Immature natural killer cell (primary cell): ENCODE measurements around the gene POGK. TPM values are rescaled to one million over a fixed set of nuclear protein-coding genes. Genes with fewer than 3 reads are reported as not detected.

Source experiments
- DNase-seq, 3 donors: peaks; one replicate each; pipeline ENCODE4 v3.0.0; 2022; ENCODE audit warnings: mixed read lengths in 1 of 3
- H3K27ac Mint-ChIP-seq, 6 donors: one replicate each; pipeline ENCODE4 v1.8.0; 2020; ENCODE audit warnings: mixed read lengths in 6 of 6, mild to moderate bottlenecking in 5 of 6, inconsistent platforms in 4 of 6, moderate library complexity in 3 of 6
- H3K27me3 Mint-ChIP-seq, 3 donors: one replicate each; pipeline ENCODE4 v1.8.0; 2020 to 2021; ENCODE audit warnings: low read depth in 3 of 3, mild to moderate bottlenecking in 3 of 3, mixed read lengths in 3 of 3, moderate library complexity in 3 of 3, inconsistent platforms in 1 of 3
- H3K36me3 Mint-ChIP-seq, 3 donors: one replicate each; pipeline ENCODE4 v1.8.0; 2020; ENCODE audit warnings: mixed read lengths in 3 of 3, inconsistent platforms in 2 of 3, mild to moderate bottlenecking in 2 of 3
- H3K4me1 Mint-ChIP-seq, 2 donors: one replicate each; pipeline ENCODE4 v1.8.0; 2020; ENCODE audit warnings: inconsistent platforms in 2 of 2, mild to moderate bottlenecking in 2 of 2, mixed read lengths in 2 of 2, moderate library complexity in 1 of 2
- H3K4me3 Mint-ChIP-seq, 5 donors: one replicate each; pipeline ENCODE4 v1.8.0; 2020; ENCODE audit warnings: mild to moderate bottlenecking in 5 of 5, mixed read lengths in 5 of 5, inconsistent platforms in 3 of 5, moderate library complexity in 3 of 5
- H3K9me3 Mint-ChIP-seq, 6 donors: one replicate each; pipeline ENCODE4 v1.8.0; 2020; ENCODE audit warnings: mild to moderate bottlenecking in 6 of 6, mixed read lengths in 6 of 6, inconsistent platforms in 4 of 6, moderate library complexity in 3 of 6
- polyA plus RNA-seq, 3 donors: library from polyadenylated mRNA; unstranded; fragments of 300-500 nt; fragmentation: Illumina TruSeq; gene quantifications; one replicate each; pipeline ENCODE4 v1.2.3, GENCODE V29; 2021

POGK gene
- polyA plus RNA-seq, 3 donors from 2014 or later, result 2.8 to 10.8 (median 8.3) TPM

GRCh38 chr1:166840309-166841274 is 1.3 kb downstream of the POGK start:
- DNase-seq, result no peak

GRCh38 chr1:166843322-166843721 is 4.0 kb downstream of the POGK start:
- no peaks in the 10 kb centered on the region for H3K9me3 Mint-ChIP-seq
- H3K27ac Mint-ChIP-seq, result no peak overlapping the region
- peaks cover 0 to 5% (median 0%) of the 10 kb centered on the region in 3 donors for H3K27me3 Mint-ChIP-seq
- H3K36me3 Mint-ChIP-seq, result peaks cover 8 to 39% (median 9%) of the 10 kb centered on the region in 3 donors
- no peak overlapping the region for H3K4me3 Mint-ChIP-seq
- peaks cover 38 to 50% of the 10 kb centered on the region in 2 donors for H3K4me1 Mint-ChIP-seq
- no peak for DNase-seq

More at GRCh38 chr1:166840309-166841274, 1.3 kb downstream of the POGK start:
- H3K4me1 Mint-ChIP-seq, result peaks cover 34 to 37% of the 10 kb centered on the region in 2 donors
- peaks cover 0 to 5% (median 0%) of the 10 kb centered on the region in 3 donors for H3K27me3 Mint-ChIP-seq
- H3K4me3 Mint-ChIP-seq, result peak overlapping the region; percentile 77 to 87 (median 86)
- peaks cover 0 to 25% (median 5%) of the 10 kb centered on the region in 3 donors for H3K36me3 Mint-ChIP-seq
- peak overlapping the region; percentile 62 to 88 (median 76) for H3K27ac Mint-ChIP-seq
- no peaks in the 10 kb centered on the region for H3K9me3 Mint-ChIP-seq

- no peak for DNase-seq
- Mint-ChIP-seq H3K4me1 (peaks cover 32 to 44% of the 10 kb centered on the region in 2 donors), H3K9me3 (no peaks in the 10 kb centered on the region)
Measured at GRCh38 chr1:166843769-166844596, 4.7 kb downstream of the POGK start.

GRCh38 chr1:166844791-166845190 is 5.5 kb downstream of the POGK start:
- H3K27me3 Mint-ChIP-seq, result peaks cover 0 to 2% (median 0%) of the 10 kb centered on the region in 3 donors
- DNase-seq, result no peak
- H3K9me3 Mint-ChIP-seq, result no peaks in the 10 kb centered on the region
- H3K4me1 Mint-ChIP-seq, result peaks cover 30 to 42% of the 10 kb centered on the region in 2 donors
- peaks cover 8 to 47% (median 9%) of the 10 kb centered on the region in 3 donors for H3K36me3 Mint-ChIP-seq
- peak overlapping the region in 1 of 6 donors; percentile 23 for H3K27ac Mint-ChIP-seq
- H3K4me3 Mint-ChIP-seq, result no peak overlapping the region

More at GRCh38 chr1:166843769-166844596, 4.7 kb downstream of the POGK start:
- H3K27me3 Mint-ChIP-seq, result peaks cover 0 to 3% (median 0%) of the 10 kb centered on the region in 3 donors
- peak overlapping the region in 2 of 6 donors; percentile 2 to 30 for H3K27ac Mint-ChIP-seq
- H3K4me3 Mint-ChIP-seq, result no peak overlapping the region
- H3K36me3 Mint-ChIP-seq, result peaks cover 8 to 44% (median 9%) of the 10 kb centered on the region in 3 donors

GRCh38 chr1:166848193-166848592 is 8.9 kb downstream of the POGK start:
- no peak overlapping the region for H3K27ac Mint-ChIP-seq
- H3K27me3 Mint-ChIP-seq, result no peaks in the 10 kb centered on the region
- peaks cover 8 to 61% (median 20%) of the 10 kb centered on the region in 3 donors for H3K36me3 Mint-ChIP-seq
- peaks cover 18 to 41% of the 10 kb centered on the region in 2 donors for H3K4me1 Mint-ChIP-seq
- DNase-seq, result no peak
- H3K9me3 Mint-ChIP-seq, result no peaks in the 10 kb centered on the region
- no peak overlapping the region for H3K4me3 Mint-ChIP-seq

- Mint-ChIP-seq H3K4me3 (no peak overlapping the region), H3K9me3 (no peaks in the 10 kb centered on the region), H3K27ac (no peak overlapping the region), H3K36me3 (peaks cover 8 to 53% (median 20%) of the 10 kb centered on the region in 3 donors), H3K4me1 (peaks cover 19 to 41% of the 10 kb centered on the region in 2 donors), H3K27me3 (no peaks in the 10 kb centered on the region)
- no peak for DNase-seq
Measured at GRCh38 chr1:166849135-166849534, 9.9 kb downstream of the POGK start.

GRCh38 chr1:166852918-166853317 is 13.6 kb downstream of the POGK start:
- Mint-ChIP-seq H3K27ac (no peak overlapping the region), H3K27me3 (no peaks in the 10 kb centered on the region), H3K9me3 (no peaks in the 10 kb centered on the region), H3K4me3 (no peak overlapping the region), H3K36me3 (peaks cover 7 to 48% (median 15%) of the 10 kb centered on the region in 3 donors), H3K4me1 (peaks cover 3 to 21% of the 10 kb centered on the region in 2 donors)
- DNase-seq, result no peak

- H3K36me3 Mint-ChIP-seq, result peaks cover 7 to 40% (median 19%) of the 10 kb centered on the region in 3 donors
- H3K4me3 Mint-ChIP-seq, result no peak overlapping the region
- no peaks in the 10 kb centered on the region for H3K9me3 Mint-ChIP-seq
- peaks cover 2 to 21% of the 10 kb centered on the region in 2 donors for H3K4me1 Mint-ChIP-seq
- peak overlapping the region in 1 of 6 donors; percentile 14 for H3K27ac Mint-ChIP-seq
- no peaks in the 10 kb centered on the region for H3K27me3 Mint-ChIP-seq
- DNase-seq, result no peak
Measured at GRCh38 chr1:166855558-166855957, 16.3 kb downstream of the POGK start.

- DNase-seq, result no peak
- peaks cover 7 to 29% (median 25%) of the 10 kb centered on the region in 3 donors for H3K36me3 Mint-ChIP-seq
- no peak overlapping the region for H3K4me3 Mint-ChIP-seq
- H3K27me3 Mint-ChIP-seq, result no peaks in the 10 kb centered on the region
- peaks cover 2 to 11% of the 10 kb centered on the region in 2 donors for H3K4me1 Mint-ChIP-seq
- no peaks in the 10 kb centered on the region for H3K9me3 Mint-ChIP-seq
- peak overlapping the region in 1 of 6 donors; percentile 1 for H3K27ac Mint-ChIP-seq
Measured at GRCh38 chr1:166857995-166858394, 18.7 kb downstream of the POGK start.

- Mint-ChIP-seq H3K27ac (peak overlapping the region in 3 of 6 donors; percentile 8 to 72 (median 31)), H3K4me1 (peaks cover under 1 to 9% of the 10 kb centered on the region in 2 donors), H3K9me3 (no peaks in the 10 kb centered on the region), H3K27me3 (no peaks in the 10 kb centered on the region), H3K36me3 (peaks cover 7 to 36% (median 26%) of the 10 kb centered on the region in 3 donors), H3K4me3 (no peak overlapping the region)
- no peak for DNase-seq
Measured at GRCh38 chr1:166858726-166859419, 19.6 kb downstream of the POGK start.

GRCh38 chr1:166859597-166859996 is 20.3 kb downstream of the POGK start:
- DNase-seq, result no peak
- peaks cover 11 to 35% (median 32%) of the 10 kb centered on the region in 3 donors for H3K36me3 Mint-ChIP-seq

GRCh38 chr1:166865926-166866325 is 26.7 kb downstream of the POGK start:
- no peak overlapping the region for H3K27ac Mint-ChIP-seq
- H3K4me3 Mint-ChIP-seq, result no peak overlapping the region
- no peak for DNase-seq
- no peaks in the 10 kb centered on the region for H3K27me3 Mint-ChIP-seq
- H3K4me1 Mint-ChIP-seq, result peaks cover 7 to 20% of the 10 kb centered on the region in 2 donors
- no peaks in the 10 kb centered on the region for H3K9me3 Mint-ChIP-seq
- H3K36me3 Mint-ChIP-seq, result peaks cover 14 to 28% (median 25%) of the 10 kb centered on the region in 3 donors

More at GRCh38 chr1:166859597-166859996, 20.3 kb downstream of the POGK start:
- peaks cover 0 to 3% of the 10 kb centered on the region in 2 donors for H3K4me1 Mint-ChIP-seq
- H3K4me3 Mint-ChIP-seq, result no peak overlapping the region
- no peak overlapping the region for H3K27ac Mint-ChIP-seq
- no peaks in the 10 kb centered on the region for H3K9me3 Mint-ChIP-seq
- no peaks in the 10 kb centered on the region for H3K27me3 Mint-ChIP-seq

- H3K4me3 Mint-ChIP-seq, result no peak overlapping the region
- H3K9me3 Mint-ChIP-seq, result no peaks in the 10 kb centered on the region
- no peak overlapping the region for H3K27ac Mint-ChIP-seq
- H3K36me3 Mint-ChIP-seq, result peaks cover 13 to 19% (median 14%) of the 10 kb centered on the region in 3 donors
- DNase-seq, result no peak
- peaks cover 0 to 2% (median 0%) of the 10 kb centered on the region in 3 donors for H3K27me3 Mint-ChIP-seq
- H3K4me1 Mint-ChIP-seq, result peaks cover 16 to 47% of the 10 kb centered on the region in 2 donors
Measured at GRCh38 chr1:166868639-166869038, 29.4 kb downstream of the POGK start.
